GM18873 (cell line): ENCODE measurements around the gene SEMA5B.

ENCODE experiments used
- ATAC-seq: cut with Tn5 transposase; IDR thresholded peaks from one replicate; pipeline ENCODE4 v1.9.1; 2021; ENCODE audit warnings: mild to moderate bottlenecking, moderate library complexity, moderate number of reproducible peaks; ENCODE audit not compliant: unreplicated experiment, low FRiP score

SEMA5B gene, protein sequence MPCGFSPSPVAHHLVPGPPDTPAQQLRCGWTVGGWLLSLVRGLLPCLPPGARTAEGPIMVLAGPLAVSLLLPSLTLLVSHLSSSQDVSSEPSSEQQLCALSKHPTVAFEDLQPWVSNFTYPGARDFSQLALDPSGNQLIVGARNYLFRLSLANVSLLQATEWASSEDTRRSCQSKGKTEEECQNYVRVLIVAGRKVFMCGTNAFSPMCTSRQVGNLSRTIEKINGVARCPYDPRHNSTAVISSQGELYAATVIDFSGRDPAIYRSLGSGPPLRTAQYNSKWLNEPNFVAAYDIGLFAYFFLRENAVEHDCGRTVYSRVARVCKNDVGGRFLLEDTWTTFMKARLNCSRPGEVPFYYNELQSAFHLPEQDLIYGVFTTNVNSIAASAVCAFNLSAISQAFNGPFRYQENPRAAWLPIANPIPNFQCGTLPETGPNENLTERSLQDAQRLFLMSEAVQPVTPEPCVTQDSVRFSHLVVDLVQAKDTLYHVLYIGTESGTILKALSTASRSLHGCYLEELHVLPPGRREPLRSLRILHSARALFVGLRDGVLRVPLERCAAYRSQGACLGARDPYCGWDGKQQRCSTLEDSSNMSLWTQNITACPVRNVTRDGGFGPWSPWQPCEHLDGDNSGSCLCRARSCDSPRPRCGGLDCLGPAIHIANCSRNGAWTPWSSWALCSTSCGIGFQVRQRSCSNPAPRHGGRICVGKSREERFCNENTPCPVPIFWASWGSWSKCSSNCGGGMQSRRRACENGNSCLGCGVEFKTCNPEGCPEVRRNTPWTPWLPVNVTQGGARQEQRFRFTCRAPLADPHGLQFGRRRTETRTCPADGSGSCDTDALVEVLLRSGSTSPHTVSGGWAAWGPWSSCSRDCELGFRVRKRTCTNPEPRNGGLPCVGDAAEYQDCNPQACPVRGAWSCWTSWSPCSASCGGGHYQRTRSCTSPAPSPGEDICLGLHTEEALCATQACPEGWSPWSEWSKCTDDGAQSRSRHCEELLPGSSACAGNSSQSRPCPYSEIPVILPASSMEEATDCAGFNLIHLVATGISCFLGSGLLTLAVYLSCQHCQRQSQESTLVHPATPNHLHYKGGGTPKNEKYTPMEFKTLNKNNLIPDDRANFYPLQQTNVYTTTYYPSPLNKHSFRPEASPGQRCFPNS

DNA sequence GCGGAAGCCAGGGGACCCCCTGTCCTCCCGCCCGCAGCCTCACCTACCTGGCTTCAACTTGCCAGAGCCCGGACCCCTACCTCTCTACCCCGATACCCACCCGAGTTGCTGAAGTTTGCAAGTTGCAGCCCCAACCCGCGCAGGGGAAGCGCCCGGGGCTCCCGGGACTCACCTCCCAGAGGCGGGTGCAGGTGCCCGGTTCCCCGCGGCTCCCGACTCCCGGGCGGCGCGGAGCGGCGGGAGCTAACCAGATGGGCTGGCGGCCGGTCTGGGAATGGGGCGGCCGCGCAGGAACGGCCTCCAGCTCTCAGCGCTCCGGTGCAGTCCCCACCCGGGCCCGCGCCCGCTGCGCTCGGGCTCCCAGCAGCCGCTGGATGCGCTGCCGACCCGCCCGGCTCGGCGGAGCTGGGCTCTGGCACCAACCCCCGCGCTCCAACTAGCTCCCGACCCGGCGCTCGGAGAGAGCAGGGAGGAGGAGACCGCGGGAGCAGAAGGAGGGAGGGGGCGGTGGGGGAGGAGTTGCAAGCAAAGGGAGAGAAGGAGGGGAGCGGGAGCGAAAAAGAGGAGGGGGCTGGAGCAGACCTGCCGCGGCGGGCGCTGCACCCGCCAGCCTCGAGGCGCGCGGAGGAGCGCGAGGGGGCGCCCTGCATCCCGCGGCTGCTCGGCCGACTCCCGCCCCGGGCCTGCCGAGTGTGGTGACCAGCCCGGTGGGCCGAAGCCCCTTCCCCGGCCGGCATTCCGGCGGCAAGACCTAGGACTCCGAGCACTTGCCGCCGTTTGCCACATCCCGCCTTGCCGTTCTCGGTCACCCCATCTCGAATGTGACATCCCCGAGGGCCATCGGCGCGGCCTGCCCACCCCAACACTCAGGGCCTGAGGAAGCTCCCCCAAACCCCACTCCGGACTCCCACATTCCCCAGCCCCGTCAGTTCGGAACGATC lies at the start of gene SEMA5B:
SEMA5B (minus strand) TSS at position 472 of the 941 bp plus-strand sequence. CDS start 66,500 bp downstream, outside the sequence.
- ATAC-seq = no peak

DNA sequence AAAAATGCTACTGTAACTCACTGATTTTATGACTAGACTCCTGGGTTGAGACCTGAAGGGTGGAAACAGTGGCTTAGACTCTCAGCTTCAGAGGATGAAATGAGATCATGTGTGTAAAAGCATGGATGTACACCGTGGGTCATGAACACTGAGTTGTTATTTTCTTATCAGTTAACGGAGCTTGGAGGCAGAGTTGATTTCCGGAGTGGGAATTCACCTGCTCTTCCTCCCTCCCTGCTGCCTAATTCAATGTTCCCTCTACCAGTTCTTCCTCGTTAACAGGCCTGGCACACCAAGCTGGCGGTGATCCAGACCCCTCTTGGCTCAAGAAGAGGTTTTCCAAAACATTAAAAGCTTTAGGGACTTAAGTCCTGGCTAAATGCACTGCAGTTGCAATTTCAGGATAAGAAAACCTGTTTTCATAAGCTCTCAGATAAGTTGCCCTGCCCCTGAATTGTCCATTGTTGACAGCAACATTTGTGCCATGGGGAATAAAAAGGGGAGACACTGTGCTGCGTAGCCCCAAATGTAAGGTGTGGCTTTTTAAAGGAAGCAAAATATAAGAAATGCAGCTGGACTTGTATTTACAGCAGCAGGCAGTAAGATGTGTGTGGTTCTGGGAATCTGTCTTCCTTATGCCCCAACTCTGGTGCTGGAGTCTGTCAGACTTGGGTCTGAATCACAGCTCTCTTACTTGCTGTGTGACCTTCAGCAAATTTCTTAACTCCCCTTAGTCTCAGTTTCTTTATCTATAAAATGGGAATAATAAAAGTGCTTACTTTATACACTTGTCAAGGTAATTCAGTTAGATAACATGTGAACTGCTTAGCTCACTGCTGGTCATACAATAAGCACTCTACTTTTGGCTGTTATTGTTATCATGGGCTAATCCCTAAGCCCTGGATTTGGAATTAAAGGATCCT lies 49.2 kb upstream of the SEMA5B start:
- ATAC-seq = no peak

DNA sequence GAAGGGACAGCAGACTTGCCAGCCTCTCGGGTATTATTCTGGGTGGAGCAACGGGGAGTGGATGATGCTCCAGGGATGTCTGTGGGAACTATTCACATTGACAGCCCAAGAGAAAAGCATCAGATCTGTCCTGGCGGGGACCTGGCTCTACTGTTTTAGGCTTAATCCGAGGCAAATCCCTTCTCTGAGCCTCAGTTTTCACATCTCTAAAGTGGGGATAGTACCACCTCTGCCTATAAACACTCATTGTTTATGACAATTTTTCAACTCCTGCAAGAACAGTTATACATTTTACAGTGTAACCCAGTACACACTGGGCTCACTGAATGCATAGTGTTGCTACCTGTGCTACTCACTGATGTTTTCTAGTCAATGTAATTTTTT lies 48.5 kb upstream of the SEMA5B start:
- ATAC-seq = no peak

DNA sequence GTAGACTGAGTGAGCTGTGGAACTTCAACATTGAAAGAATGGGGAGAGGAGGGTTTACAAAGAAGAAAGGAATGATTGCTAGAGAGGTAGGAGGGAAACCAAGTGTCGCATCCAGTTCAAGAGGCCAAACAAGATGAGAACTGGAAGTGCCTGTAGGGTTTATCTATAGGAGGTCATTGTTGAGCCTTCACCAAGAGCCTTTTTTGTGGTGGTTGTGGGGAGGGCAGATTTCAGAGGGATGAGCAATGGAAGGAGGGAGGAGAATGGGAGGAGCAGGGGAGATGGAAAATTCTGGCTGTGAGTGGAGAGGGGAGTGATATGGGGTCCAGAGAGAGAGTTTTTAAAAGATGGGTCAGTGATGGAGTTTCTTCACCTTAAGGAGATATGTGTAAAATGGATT lies 47.8 kb upstream of the SEMA5B start:
- ATAC-seq = no peak

DNA sequence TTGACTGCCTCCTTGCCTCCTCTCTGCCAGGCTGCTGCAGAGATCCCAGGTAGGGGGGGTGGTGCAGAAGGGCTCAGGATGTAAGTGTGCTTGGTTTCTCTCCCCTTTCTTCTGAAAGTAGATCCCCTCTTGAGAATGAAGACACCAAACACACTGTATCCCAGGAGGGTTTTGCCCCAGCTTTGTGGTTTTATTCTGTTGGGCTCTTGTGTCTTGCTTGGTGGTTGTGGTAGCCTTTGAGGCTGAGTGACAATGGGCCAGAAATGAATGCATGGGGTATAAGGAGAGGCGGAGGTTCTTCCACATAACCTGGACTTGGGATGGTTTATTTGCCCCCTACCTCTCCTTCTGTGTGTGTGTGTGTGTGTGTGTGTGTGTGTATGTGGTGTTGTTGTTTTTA lies 45.0 kb upstream of the SEMA5B start:
- ATAC-seq = no peak

DNA sequence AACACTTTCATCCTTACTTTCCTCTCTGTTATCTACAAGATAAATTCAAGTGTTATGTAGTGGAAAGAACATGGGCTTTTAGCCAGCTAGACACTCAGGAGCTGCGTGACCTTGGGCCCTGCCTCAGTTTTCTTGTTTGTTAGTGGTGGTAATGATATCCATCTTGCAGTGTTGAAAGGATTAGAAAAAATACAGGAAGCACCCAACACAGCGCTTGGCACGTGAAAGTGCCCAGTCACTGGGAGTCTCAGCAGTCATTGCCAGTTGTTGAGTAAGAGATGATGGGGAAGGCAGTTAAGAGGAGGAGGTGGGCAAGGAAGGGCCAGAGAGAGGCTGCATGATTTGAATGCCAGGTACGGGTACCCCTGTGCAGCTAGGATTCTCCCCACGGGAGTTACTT lies 44.6 kb upstream of the SEMA5B start:
- no peak for ATAC-seq

DNA sequence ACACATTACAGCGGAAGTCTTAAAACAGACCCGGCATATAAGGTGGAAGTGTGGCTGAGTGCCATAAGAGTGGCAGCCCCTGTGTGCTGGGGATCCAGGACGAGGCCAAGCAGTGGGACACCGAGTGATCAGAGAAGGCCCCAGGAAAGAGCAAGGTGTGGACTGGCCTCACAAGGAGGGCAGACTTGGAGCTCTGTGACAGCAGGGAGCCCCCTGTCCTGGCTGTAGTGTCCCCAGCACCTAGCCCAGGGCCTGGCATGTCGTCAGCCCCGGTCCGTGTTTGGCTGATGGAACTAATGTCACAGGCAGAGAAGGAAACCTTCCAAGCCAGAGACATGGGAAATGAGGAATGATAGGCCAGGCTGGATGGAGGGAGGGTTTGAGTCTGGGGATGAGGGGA lies 44.0 kb upstream of the SEMA5B start:
- no peak for ATAC-seq

DNA sequence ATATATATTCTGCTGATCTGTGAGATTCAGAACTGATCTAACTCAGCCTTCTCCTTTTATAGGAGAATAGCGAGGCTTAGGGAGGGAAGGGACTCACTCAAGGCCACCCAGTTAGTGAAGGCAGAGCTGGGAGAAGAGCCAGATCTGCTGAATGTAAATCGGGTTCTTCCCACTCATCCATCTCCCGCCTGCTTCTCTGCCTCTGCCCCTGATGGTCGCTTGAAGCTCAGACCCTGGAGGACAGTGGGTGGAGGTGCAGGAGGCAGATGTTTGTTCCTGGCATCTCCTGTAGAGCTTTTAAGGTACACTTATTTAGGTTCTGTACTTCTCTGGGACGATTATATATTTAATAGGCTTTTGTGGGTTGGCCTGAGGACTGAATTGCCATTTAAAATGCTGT lies 43.6 kb upstream of the SEMA5B start:
- no peak for ATAC-seq

DNA sequence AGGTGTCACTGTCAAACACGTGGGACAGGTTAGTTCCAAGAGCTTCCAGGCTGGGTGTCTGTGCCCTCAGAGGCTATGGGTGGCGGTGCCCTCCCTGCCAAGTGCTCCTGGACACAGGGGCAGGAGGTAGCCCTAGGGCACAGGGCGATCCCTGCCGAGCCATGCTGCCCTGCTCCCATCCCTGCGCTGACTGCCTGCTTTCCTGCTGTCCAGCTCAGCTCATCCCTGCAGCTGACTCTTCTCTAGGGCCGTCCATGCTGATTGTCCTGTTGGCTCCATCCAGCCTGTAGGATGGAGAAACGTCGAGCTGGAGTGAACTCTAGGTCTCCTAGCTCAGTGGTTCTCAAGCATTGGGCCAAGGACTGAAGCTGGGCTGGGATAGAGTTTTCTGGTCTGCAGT lies 42.9 kb upstream of the SEMA5B start:
- ATAC-seq = no peak

DNA sequence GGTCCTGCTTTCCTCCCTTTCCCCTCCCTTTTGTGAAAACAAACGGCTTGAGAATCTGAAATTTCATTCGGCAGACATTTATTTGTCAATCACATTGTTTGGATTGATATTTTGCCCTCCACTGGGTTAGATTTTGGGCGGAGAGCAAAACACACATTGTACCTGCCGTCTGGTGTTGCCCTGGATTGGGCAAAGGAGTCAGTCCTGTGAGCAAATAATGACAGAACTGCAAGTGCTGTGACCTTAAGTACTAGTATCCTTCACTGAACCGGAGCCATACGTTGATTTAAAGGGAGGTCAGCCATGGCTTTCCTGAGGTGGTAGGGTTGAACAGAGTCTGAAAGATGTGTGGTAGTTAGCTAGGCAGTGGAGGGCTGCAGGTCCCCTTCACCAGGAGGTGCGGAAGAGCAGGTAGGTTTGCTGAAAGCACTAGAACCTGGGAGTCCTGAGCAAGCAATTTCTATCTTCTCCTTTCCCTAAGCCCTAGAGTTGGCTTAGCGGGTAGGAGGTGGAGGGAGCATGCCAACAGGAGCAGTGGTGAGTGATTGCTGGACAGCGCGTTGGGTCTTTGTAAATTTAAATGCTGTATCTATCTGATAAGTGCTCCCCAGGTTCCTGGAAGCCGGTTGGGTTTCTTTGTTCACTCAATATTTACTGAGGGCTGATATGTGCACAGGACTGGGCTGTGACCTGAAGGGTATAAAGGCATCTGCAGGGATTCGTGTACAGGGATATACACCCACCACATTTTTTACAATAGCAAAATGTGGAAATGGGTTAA lies 41.2 kb upstream of the SEMA5B start:
- no peak for ATAC-seq

DNA sequence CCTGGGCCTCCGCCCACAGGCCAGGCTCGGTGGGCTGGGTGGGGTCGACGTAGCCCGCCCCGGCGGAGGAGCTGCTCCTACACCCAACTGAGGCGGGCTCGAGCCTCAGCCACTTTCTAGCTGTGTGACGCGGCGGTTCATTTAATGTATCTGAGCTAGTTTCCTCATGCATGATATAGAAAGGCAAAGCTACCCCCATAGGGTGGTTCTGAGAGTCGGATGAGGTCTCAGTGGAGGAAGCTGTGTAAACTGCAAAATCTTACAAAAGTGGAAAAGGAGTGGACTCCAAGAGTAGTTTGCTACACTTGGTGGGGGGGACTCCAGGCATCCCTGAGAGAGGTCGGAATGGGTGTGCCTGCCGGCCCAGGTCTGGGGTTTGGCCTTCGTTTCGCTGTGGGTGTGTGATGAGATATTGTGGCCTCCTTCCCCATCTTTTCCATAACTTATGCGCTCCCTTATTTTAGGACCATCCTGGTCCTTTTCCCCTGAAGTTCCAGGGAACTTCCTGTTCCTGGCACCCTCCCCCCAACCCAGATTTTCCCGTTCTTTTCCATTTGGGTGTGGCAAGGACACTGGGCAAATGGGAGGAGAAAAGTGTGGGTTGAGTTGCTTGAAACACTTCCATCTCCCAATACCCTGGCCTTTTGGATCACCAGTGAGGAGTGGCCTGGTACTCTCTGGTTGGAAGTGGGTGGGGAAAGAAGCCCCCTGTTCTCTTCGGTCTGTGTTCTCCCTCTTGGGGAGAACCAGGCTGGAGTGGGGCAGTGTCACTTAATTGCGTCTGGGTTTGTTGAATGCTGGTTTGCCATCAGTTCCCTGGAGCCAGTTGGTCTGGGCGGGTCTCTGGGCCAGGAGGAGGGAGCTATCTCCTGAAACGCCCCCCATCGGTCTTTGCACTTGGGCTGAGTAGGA lies 40.4 kb upstream of the SEMA5B start:
- ATAC-seq = peak; percentile 27

DNA sequence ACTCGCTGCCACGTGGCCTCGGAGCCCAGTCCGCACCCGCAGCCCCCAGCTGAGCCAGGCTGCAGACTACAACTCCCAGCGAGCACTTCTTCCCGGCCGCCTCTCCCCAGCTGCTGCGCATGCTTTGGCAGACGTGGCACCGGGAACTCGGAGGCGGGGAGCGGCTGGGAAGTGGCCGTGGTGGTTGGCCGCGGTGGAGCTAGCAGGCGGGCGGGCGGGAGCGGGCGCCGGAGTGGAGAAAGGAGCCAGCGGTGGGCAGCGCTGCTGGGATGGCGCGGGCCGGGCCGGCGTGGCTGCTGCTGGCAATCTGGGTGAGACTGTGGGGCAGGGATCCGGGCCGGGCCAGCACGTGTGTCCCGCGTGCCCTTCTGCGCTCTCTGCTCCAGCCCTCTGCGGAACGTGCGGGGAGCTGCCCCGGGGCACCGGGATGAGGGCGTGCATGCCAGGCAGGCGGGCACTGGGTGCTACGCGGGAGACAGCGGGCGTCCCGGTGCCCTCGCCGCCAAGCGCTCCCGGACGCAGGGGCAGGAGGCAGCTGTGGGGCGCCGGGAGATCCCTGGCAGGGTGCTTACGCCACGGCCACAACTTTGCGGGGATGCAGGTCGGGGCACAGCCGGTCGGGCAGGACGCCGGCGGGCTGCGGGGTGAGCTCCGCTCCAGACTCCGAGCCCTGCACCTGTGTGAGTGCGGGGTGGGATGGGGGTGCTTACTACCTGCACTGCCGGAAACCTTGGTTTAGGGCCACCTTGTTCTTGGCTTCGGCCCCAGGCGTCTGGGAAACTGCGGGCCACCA lies 39.5 kb upstream of the SEMA5B start, which contains the start of gene PDIA5:
PDIA5 (plus strand) TSS at position 130 of the 793 bp plus-strand sequence; CDS start at position 270, 140 bp downstream.
- peak; percentile 62 for ATAC-seq

DNA sequence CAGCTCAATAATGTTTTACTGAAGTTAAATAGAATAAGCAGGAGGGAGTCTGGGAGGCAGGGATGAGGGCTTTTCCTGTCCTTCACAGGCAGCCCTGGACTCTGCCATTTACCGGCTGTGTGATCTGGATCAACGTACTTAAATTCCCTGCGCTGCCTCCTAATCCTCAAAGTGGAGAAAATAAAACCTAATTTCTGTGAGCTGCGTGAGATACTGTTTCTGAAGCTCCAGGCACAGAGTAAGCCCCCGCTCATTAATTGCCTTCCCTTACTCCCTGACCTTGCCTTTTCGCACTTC lies 39.0 kb upstream of the SEMA5B start:
- ATAC-seq = no peak

DNA sequence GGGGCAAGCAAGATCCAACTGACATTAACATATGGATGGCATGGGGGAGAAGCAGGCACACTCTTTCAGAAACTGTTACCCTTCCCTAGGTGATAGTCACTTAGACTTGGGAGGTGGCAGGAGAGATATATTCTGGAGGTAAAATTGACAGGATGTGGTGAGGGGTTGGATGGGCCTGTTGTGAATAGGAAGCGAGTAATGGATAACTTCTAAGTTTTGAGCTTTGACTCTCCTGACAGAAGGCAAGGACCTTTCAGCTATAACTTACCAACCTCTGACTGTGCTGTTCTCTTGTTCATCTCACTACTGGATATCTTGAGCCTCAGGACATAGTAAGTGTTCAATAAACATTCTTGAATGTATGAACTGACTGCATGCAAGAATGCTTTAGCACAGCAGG lies 37.4 kb upstream of the SEMA5B start:
- no peak for ATAC-seq

DNA sequence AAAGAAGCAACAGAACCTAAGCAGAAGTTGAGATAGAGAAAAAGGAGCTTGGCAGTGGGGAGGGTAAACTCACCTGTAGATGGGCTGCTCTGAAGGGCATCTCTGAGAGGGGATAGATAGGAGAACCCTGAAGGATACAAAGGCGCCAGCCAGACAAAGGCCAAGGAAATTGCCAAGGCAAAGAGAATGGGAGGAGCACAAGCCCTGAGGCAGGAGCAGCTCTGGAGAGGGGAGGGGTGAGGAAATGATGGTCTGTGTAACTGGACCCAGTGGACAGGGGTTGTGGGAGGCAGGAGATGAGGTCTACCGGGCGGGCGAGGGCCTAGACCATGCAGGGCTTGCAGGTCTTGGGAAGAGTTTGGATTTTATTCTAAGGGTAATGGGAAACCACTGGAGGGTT lies 36.9 kb upstream of the SEMA5B start:
- no peak for ATAC-seq

DNA sequence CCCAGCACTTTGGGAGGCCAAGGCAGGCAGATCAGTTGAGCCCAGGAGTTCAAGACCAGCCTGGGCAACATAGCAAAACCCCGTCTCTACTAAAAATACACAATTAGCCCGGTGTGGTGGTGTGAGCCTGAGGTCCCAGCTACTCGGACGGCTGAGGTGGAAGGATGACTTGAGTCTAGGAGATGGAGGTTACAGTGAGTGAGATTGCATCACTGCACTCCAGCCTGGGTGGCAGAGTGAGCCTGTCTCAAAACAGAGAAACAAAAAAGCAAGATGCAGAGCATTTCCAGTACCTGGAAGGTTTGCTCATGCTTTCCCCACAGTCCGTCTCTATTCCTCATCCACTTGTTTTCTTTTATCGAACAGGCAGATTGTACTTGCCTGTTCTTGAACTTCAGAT lies 35.5 kb upstream of the SEMA5B start:
- no peak for ATAC-seq
